Activated CD8-positive, alpha-beta memory T cell treated with anti-CD3 and anti-CD28 coated beads for 36 hours (primary cell): ENCODE measurements around the gene STOML1. TPM values are rescaled to one million over a fixed set of nuclear protein-coding genes. Genes with fewer than 3 reads are reported as not detected.

Source experiments
- CTCF ChIA-PET: fragments of 350-600 bp; sonication (Branson Sonifier 250); formaldehyde crosslinking; loops from one replicate; lab custom pipeline; 2021; ENCODE audit warnings: antibody characterized with exemption; lab: Charles Lee
- POLR2A ChIA-PET: fragments of 350-600 bp; sonication (Branson Sonifier 250); formaldehyde crosslinking; loops from one replicate; lab custom pipeline; 2021; ENCODE audit warnings: antibody characterized with exemption; lab: Charles Lee
- total RNA-seq, 2 experiments: library from RNA; stranded (reverse); gene quantifications; one replicate each; pipeline ENCODE4 v1.2.3, GENCODE V29; 2021

Gene STOML1
- total RNA-seq, 2 experiments from 2014 or later: 11.6 to 12.8 TPM

DNA sequence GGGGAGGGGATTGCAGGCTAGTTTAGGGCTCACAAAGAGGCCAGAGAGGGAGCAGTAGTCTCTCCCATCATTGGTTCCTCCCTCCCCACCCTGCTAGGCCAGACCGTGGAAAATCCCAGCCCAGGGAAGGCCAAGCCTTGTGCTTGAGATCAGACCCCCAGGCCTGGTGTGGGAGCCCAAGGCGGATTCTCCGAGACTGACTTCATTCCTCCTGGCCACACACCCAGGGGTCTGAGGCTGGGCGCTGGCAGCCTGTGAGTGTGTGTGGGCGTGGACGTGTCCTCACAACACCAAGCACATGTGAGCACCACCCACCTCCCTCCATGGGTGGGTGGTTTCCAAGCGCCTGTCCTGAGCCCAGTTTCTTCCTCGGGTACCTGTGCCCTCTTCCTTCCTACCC is 61.7 kb downstream of the STOML1 start:
- ChIA-PET CTCF (no interaction called here), POLR2A (no interaction called here)

DNA sequence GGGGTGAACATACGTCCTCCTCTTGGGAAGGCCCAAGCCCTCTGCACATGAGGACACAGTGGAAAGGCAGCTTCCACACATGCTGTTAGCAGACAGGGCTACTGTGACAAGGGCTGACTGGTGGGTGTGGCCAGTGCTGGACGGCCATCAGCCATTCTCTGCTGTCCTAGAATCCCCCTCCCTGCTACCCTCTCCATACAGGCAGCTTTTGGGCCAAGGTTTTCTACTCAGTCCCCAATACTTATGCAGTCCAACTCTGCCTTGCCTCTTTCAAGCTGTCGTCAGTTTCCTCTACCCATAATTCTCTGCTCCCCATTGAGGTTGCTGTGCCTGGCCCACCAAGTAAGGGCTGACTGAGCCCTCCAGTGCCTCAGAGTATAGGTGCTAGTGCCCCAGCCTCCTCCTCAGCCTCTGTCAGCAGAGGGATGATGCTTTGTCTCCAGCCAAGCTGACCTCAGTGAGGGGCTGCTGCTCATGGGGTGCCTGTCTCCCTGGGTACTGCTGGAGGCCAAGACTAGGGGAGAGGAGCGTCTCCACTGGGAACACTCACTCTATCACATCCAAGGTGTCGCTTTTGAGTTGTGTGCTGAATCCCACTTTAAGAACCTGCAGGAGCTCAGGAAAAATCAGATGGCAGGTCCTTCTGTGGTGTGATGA is 63.0 kb downstream of the STOML1 start:
- ChIA-PET CTCF (interaction anchor here (0.6 kb wide), 1 partner anchor 35 kb away, joined by 3 read pairs; no protein-coding TSS in a partner anchor), POLR2A (no interaction called here)

Other genes starting within 250 kb of the STOML1 start
- not detected for gene INSYN1, start 238.9 kb downstream of the STOML1 start, total RNA-seq
- not detected for gene TBC1D21, start 118.7 kb downstream of the STOML1 start, total RNA-seq
- 1 to 10 TPM; 1.4 to 1.7 TPM for gene LOXL1, start 65.8 kb downstream of the STOML1 start, total RNA-seq
- gene PML, start 2.4 kb upstream of the STOML1 start, total RNA-seq: 10 to 100 TPM; 37.0 to 38.9 TPM
- gene GOLGA6A, start 90.3 kb upstream of the STOML1 start, total RNA-seq: not detected
- not detected for gene ISLR2, start 138.3 kb upstream of the STOML1 start, total RNA-seq
- not detected for gene ISLR, start 181.4 kb upstream of the STOML1 start, total RNA-seq
- gene STRA6, start 210.5 kb upstream of the STOML1 start, total RNA-seq: not detected
- not detected for gene CCDC33, start 244.0 kb upstream of the STOML1 start, total RNA-seq